Suprapubic skin (tissue), 4 donors: ENCODE results near the gene RAB3GAP1.
"Not testable (repeated sequence)": the region's sequence is repeated elsewhere in the genome, so short reads cannot be mapped to it uniquely, and the experiment has no call there.

ENCODE experiments used
- CTCF ChIP-seq, 2 donors: fragments of 200-600 bp in 1 of 2; fragments of 450-650 bp in 1 of 2; sonication (generic) in 1 of 2; IDR thresholded peaks; one replicate each; pipeline ENCODE4 v1.5.1; 2016 to 2019; ENCODE audit warnings: antibody characterized with exemption in 2 of 2, mild to moderate bottlenecking in 1 of 2, moderate library complexity in 1 of 2
- POLR2A ChIP-seq, 2 donors: fragments of 450-650 bp; IDR thresholded peaks; one replicate each; pipeline ENCODE4 v1.6.1; 2017; ENCODE audit warnings: antibody characterized with exemption in 2 of 2, mild to moderate bottlenecking in 2 of 2, moderate library complexity in 2 of 2
- POLR2AphosphoS5 ChIP-seq, 3 donors: sonication (generic); formaldehyde crosslinking; IDR thresholded peaks; one replicate each; pipeline ENCODE4 v1.6.1; 2017; ENCODE audit warnings: antibody characterized with exemption in 3 of 3

GRCh38 chr2:135089597-135089996 is 37.5 kb downstream of the RAB3GAP1 start:
- not testable (repeated sequence) for TF ChIP-seq POLR2A, POLR2AphosphoS5, CTCF (IDR thresholded peaks at IDR 0.05)
